PC-9 (cell line): ENCODE results near the gene AMMECR1. TPM values are rescaled to one million over a fixed set of nuclear protein-coding genes. Genes with fewer than 3 reads are reported as not detected.

Source experiments
- BruUV-seq: library from RNA; stranded (reverse); fragments of 400-500 nt; replicated peaks from 2 replicates; lab custom pipeline; 2021; lab: Mats Ljungman, UMichigan
- CTCF ChIA-PET: fragments of 300-600 bp; sonication (Branson Sonifier 250); formaldehyde crosslinking; loops from one replicate; lab custom pipeline; 2022; ENCODE audit warnings: antibody characterized with exemption; lab: Charles Lee
- POLR2A ChIA-PET: fragments of 300-600 bp; sonication (Branson Sonifier 250); formaldehyde crosslinking; loops from one replicate; lab custom pipeline; 2022; ENCODE audit warnings: antibody characterized with exemption; ENCODE audit not compliant: unreplicated experiment; lab: Charles Lee
- DNase-seq, 2 experiments: peaks; one replicate each; pipeline versions ENCODE4 v3.0.0 to v3.0.0-alpha.2; 2015 to 2022; ENCODE audit warnings: mixed read lengths in 1 of 2
- H2AFZ ChIP-seq: fragments of 200-600 bp; sonication (generic); 2 replicates; pipeline ENCODE4 v1.8.1; 2017; ENCODE audit warnings: antibody characterized with exemption
- H3F3A ChIP-seq: fragments of 200-600 bp; sonication (generic); 2 replicates; pipeline ENCODE4 v1.8.1; 2017; ENCODE audit warnings: antibody characterized with exemption, mild to moderate bottlenecking, low read depth; ENCODE audit not compliant: insufficient read depth
- H3K27ac ChIP-seq: fragments of 200-600 bp; sonication (generic); 2 replicates; pipeline ENCODE4 v1.6.1; 2016; ENCODE audit warnings: mixed run types
- H3K27me3 ChIP-seq: fragments of 200-600 bp; sonication (generic); 2 replicates; pipeline ENCODE4 v1.6.1; 2016; ENCODE audit warnings: low read depth, mixed run types; ENCODE audit not compliant: insufficient read depth
- H3K36me3 ChIP-seq: fragments of 200-600 bp; sonication (generic); 2 replicates; pipeline ENCODE4 v1.6.1; 2016; ENCODE audit warnings: low read depth, mixed run types
- H3K4me1 ChIP-seq: fragments of 200-600 bp; sonication (generic); replicated peaks from 2 replicates; pipeline ENCODE4 v1.6.1; 2016; ENCODE audit warnings: mixed run types; ENCODE audit not compliant: insufficient read depth
- H3K4me2 ChIP-seq: fragments of 200-600 bp; sonication (generic); 2 replicates; pipeline ENCODE4 v1.6.1; 2017; ENCODE audit warnings: mixed run types
- H3K4me3 ChIP-seq: fragments of 200-600 bp; sonication (generic); 2 replicates; pipeline ENCODE4 v1.6.1; 2016; ENCODE audit warnings: mixed run types
- H3K79me2 ChIP-seq: fragments of 200-600 bp; sonication (generic); 2 replicates; pipeline ENCODE4 v1.6.1; 2017; ENCODE audit warnings: low read depth, mixed run types
- H3K9me2 ChIP-seq: fragments of 200-600 bp; sonication (generic); 2 replicates; pipeline ENCODE4 v1.8.1; 2017; ENCODE audit warnings: mild to moderate bottlenecking; ENCODE audit not compliant: insufficient read depth
- H3K9me3 ChIP-seq: fragments of 200-600 bp; sonication (generic); 2 replicates; pipeline ENCODE4 v1.8.1; 2016; ENCODE audit warnings: low read depth; ENCODE audit not compliant: insufficient read depth
- H4K20me1 ChIP-seq: fragments of 200-600 bp; sonication (generic); 2 replicates; pipeline ENCODE4 v1.8.1; 2017; ENCODE audit not compliant: insufficient read depth
- EZH2 ChIP-seq: fragments of 200-600 bp; sonication (generic); IDR thresholded peaks from 2 replicates; pipeline ENCODE4 v1.8.0; 2017; ENCODE audit warnings: antibody characterized with exemption, low read depth
- intact Hi-C: fragments of 100-400 bp; cut with micrococcal nuclease; formaldehyde crosslinking; loops from one replicate; pipeline ENCODE4 v1.10.0; 2022; ENCODE audit not compliant: unreplicated experiment
- total RNA-seq: library from RNA; stranded (reverse); gene quantifications from 2 replicates; pipeline ENCODE4 v1.2.3, GENCODE V29; 2021
- TF ChIP-seq, protein P1 (sequence below): fragments of 200-600 bp; sonication (generic); conservative IDR thresholded peaks from 2 replicates; pipeline ENCODE4 v1.6.1; 2017; ENCODE audit warnings: mixed run types, antibody characterized with exemption, mild to moderate bottlenecking, moderate library complexity

The AMMECR1 gene
- total RNA-seq, 1 experiment from 2014 or later = 35.4 TPM

DNA sequence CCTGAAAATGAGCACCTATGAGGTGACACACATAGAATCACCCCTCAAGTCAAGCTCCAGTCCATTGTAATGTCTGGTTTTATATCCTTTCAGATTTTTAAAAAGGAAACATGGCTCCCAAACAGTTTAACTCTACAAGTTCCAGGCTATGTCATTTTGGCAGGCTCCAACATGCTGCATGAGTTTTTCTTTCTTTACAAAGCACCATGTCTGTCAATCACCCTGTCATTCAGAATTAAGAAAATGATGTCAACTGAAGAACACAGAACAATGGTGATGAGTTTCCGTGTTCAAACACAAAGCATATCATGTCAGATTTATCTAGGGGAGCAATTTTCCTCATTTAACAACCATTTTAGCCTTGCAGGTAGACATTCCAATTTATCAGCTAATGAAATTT lies 106.5 kb downstream of the AMMECR1 start:
- no peaks in the 10 kb centered on the region for H3K36me3 ChIP-seq
- no peak overlapping the region for H2AFZ ChIP-seq
- H3F3A ChIP-seq = peaks cover 14% of the 10 kb centered on the region
- intact Hi-C loops = loop anchor here (2.0 to 5.0 kb wide), 3 partner anchors 31 to 185 kb away; partner anchors contain the start of gene AMMECR1
- no peaks in the 10 kb centered on the region for H3K27me3 ChIP-seq
- ChIA-PET POLR2A (interaction anchor here (0.7 kb wide), 1 partner anchor 125 kb away, joined by 4 read pairs; no protein-coding TSS in a partner anchor), CTCF (interaction anchor here (0.7 to 1.5 kb wide), 2 partner anchors 48 to 197 kb away, joined by 3 to 8 read pairs; no protein-coding TSS in a partner anchor)
- no peak for DNase-seq
- peak overlapping the region; percentile 77 for H3K27ac ChIP-seq
- TF ChIP-seq EZH2 = no peak
- TF ChIP-seq, protein P1, sequence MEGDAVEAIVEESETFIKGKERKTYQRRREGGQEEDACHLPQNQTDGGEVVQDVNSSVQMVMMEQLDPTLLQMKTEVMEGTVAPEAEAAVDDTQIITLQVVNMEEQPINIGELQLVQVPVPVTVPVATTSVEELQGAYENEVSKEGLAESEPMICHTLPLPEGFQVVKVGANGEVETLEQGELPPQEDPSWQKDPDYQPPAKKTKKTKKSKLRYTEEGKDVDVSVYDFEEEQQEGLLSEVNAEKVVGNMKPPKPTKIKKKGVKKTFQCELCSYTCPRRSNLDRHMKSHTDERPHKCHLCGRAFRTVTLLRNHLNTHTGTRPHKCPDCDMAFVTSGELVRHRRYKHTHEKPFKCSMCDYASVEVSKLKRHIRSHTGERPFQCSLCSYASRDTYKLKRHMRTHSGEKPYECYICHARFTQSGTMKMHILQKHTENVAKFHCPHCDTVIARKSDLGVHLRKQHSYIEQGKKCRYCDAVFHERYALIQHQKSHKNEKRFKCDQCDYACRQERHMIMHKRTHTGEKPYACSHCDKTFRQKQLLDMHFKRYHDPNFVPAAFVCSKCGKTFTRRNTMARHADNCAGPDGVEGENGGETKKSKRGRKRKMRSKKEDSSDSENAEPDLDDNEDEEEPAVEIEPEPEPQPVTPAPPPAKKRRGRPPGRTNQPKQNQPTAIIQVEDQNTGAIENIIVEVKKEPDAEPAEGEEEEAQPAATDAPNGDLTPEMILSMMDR = no peak
- H3K4me2 ChIP-seq = 0 out of 2 replicates have a peak overlapping the region, but pooled peaks have one; percentile 49
- no peaks in the 10 kb centered on the region; the same call in 1 of the 2 replicates for H3K9me2 ChIP-seq
- peaks cover 12% of the 10 kb centered on the region for H3K79me2 ChIP-seq
- no TSS peak for BruUV-seq
- H3K4me1 ChIP-seq = peaks cover 42% of the 10 kb centered on the region
- H3K4me3 ChIP-seq = no peak overlapping the region
- H4K20me1 ChIP-seq = no peaks in the 10 kb centered on the region
- H3K9me3 ChIP-seq = no peaks in the 10 kb centered on the region

DNA sequence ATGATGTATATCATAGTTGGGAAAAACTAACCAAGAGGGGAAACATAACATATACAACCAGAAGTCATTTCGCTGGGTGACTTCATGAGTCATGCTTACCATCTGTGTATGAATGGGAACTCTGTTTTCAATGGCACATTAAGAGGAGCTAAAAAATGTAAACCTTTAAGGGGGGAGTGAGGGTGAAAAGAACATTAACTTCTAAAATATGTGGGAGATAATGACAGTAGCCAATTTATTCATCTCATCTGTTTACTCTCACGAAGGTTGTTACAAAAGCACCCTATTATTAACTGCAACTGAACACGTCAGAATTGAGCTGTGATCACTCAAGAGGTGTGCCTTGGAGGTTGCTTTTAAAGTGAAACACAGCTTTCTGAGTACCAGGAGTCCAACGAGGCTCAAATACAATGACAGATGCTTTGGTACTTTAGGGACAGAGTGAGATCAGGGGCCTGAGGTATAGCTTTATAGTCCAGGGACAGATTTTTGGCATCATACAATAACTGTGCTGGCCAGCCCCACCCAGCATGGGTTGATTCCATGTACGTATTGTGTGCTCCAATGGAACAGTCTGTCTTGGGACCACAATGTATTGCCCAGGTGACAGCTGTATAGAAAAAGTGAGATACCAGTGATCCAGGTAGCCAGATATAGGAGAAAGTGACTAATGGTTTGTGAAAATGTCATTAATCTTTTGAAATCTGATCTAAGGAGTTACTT lies 107.3 kb downstream of the AMMECR1 start:
- H4K20me1 ChIP-seq = no peaks in the 10 kb centered on the region
- ChIA-PET POLR2A (interaction anchor here (0.5 to 1.0 kb wide), 5 partner anchors 9 to 192 kb away, joined by 3 to 6 read pairs (median 3); partner anchors contain the start of gene AMMECR1), CTCF (interaction anchor here (0.7 to 1.5 kb wide), 3 partner anchors 47 to 198 kb away, joined by 3 to 8 read pairs (median 3); no protein-coding TSS in a partner anchor)
- H3K4me1 ChIP-seq = peaks cover 42% of the 10 kb centered on the region
- H3K27me3 ChIP-seq = no peaks in the 10 kb centered on the region
- BruUV-seq = no TSS peak
- peak overlapping the region; percentile 49 for H3K4me2 ChIP-seq
- intact Hi-C loops = loop anchor here (2.0 to 5.0 kb wide), 3 partner anchors 30 to 186 kb away; partner anchors contain the start of gene AMMECR1
- peaks cover 14% of the 10 kb centered on the region for H3F3A ChIP-seq
- H2AFZ ChIP-seq = no peak overlapping the region
- peak; percentile 4 to 89 for DNase-seq
- H3K9me2 ChIP-seq = no peaks in the 10 kb centered on the region; the same call in 1 of the 2 replicates
- peaks cover 12% of the 10 kb centered on the region for H3K79me2 ChIP-seq
- H3K27ac ChIP-seq = peak overlapping the region; percentile 77
- H3K9me3 ChIP-seq = no peaks in the 10 kb centered on the region
- TF ChIP-seq EZH2 = no peak
- TF ChIP-seq, protein P1 = no peak
- no peaks in the 10 kb centered on the region for H3K36me3 ChIP-seq
- H3K4me3 ChIP-seq = no peak overlapping the region; the same call in 1 of the 2 replicates

DNA sequence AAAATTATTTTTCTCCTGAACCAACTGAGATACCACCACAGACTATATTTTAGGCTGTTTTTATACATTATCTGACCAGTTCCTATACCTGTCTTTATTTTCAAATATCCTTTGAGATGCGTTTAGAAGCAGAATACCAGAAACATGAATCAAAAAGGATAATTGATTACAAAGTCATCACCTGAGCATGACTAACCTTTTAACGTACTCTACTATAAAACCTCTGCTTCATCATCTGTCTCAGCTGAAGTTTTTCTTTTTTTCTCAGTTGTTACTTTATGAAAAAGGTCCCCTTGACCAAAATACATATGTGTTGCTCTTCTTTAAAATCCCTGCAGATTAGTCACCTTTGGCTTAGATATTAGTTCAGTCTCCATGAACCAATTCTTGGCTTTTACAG lies 109.8 kb downstream of the AMMECR1 start:
- ChIA-PET CTCF (no interaction called here), POLR2A (no interaction called here)
- no peaks in the 10 kb centered on the region for H3K36me3 ChIP-seq
- H2AFZ ChIP-seq = no peak overlapping the region
- BruUV-seq = no TSS peak
- H3K79me2 ChIP-seq = peaks cover 12% of the 10 kb centered on the region
- no peak for TF ChIP-seq EZH2
- TF ChIP-seq, protein P1 = no peak
- no peak overlapping the region for H3K27ac ChIP-seq
- no peaks in the 10 kb centered on the region for H3K27me3 ChIP-seq
- H3K9me2 ChIP-seq = no peaks in the 10 kb centered on the region; the same call in 1 of the 2 replicates
- no peak overlapping the region for H3K4me3 ChIP-seq
- H3K4me2 ChIP-seq = no peak overlapping the region
- intact Hi-C loops = no loop called here
- no peak for DNase-seq
- H3K4me1 ChIP-seq = peaks cover 42% of the 10 kb centered on the region
- no peaks in the 10 kb centered on the region for H4K20me1 ChIP-seq
- H3F3A ChIP-seq = peaks cover 23% of the 10 kb centered on the region
- no peaks in the 10 kb centered on the region for H3K9me3 ChIP-seq
